PFSK-1 (cell line): ENCODE results near the gene WNT6.

Experiments
- FOXP2 ChIP-seq: optimal IDR thresholded peaks from 2 replicates; pipeline ENCODE3; 2011; ENCODE audit warnings: borderline replicate concordance, control low read depth, inconsistent platforms; ENCODE audit not compliant: insufficient read depth; ENCODE audit errors: extremely low read length, extremely low read depth
- POLR2AphosphoS5 ChIP-seq: IDR thresholded peaks from 2 replicates; pipeline ENCODE4 v1.6.1; 2012; ENCODE audit warnings: low read depth, mild to moderate bottlenecking, control low read depth, low read length, moderate library complexity
- REST ChIP-seq, 2 experiments: IDR thresholded peaks; 2 replicates each; pipeline versions ENCODE4 v1.6.1 to v1.8.0; 2011 to 2012; ENCODE audit warnings: low read depth in 2 of 2, low read length in 2 of 2, control low read depth in 1 of 2, inconsistent platforms in 1 of 2, mild to moderate bottlenecking in 1 of 2, moderate library complexity in 1 of 2; ENCODE audit not compliant: insufficient read depth in 1 of 2
- SIN3A ChIP-seq: IDR thresholded peaks from 2 replicates; pipeline ENCODE4 v1.6.1; 2012; ENCODE audit warnings: mild to moderate bottlenecking, low read length, moderate library complexity, borderline replicate concordance; ENCODE audit not compliant: insufficient read depth
- TAF1 ChIP-seq: IDR thresholded peaks from 2 replicates; pipeline ENCODE4 v1.6.1; 2012; ENCODE audit warnings: low read length, control low read depth, borderline replicate concordance; ENCODE audit not compliant: insufficient read depth

The WNT6 gene

GRCh38 chr2:218867900-218868299 lies 8.3 kb downstream of the WNT6 start:
- TF ChIP-seq POLR2AphosphoS5 (no peak), TAF1 (no peak), REST (IDR thresholded peaks at IDR 0.05; ENCODE audit: insufficient read depth in 1 of 2, low read depth in 2 of 2, low read length in 2 of 2) (no peak), FOXP2 (no peak), SIN3A (no peak)

- TF ChIP-seq FOXP2 (no peak), POLR2AphosphoS5 (no peak), TAF1 (no peak), REST (IDR thresholded peaks at IDR 0.05; ENCODE audit: insufficient read depth in 1 of 2, low read depth in 2 of 2, low read length in 2 of 2) (no peak), SIN3A (no peak)
These were observed 9.5 kb downstream of the WNT6 start for GRCh38 chr2:218869064-218869463.

- TF ChIP-seq REST (IDR thresholded peaks at IDR 0.05; ENCODE audit: insufficient read depth in 1 of 2, low read depth in 2 of 2, low read length in 2 of 2) (no peak), TAF1 (no peak), FOXP2 (no peak), SIN3A (no peak), POLR2AphosphoS5 (no peak)
These were observed 11.4 kb downstream of the WNT6 start for GRCh38 chr2:218870984-218871344.

GRCh38 chr2:218871345-218872302 lies 12.0 kb downstream of the WNT6 start:
- TF ChIP-seq POLR2AphosphoS5 (no peak), TAF1 (no peak), FOXP2 (no peak), REST (IDR thresholded peaks at IDR 0.05; ENCODE audit: insufficient read depth in 1 of 2, low read depth in 2 of 2, low read length in 2 of 2) (no peak), SIN3A (no peak)
